OCI-LY3 (cell line): ENCODE data around the gene SPATA24.

Source experiments
- CTCF ChIP-seq: fragments of 200-600, 300-600 bp; sonication (generic); IDR thresholded peaks from 2 replicates; pipeline ENCODE4 v1.5.1; 2014; ENCODE audit warnings: antibody characterized with exemption, low read length, low read depth
- EZH2phosphoT487 ChIP-seq: fragments of 200-600 bp; shearing (Covaris generic); IDR thresholded peaks from 2 replicates; pipeline ENCODE4 v1.6.1; 2018; ENCODE audit warnings: antibody characterized with exemption, mixed run types, low read depth

GRCh38 chr5:139389701-139390638, 13.9 kb downstream of the SPATA24 start, which contains the start of gene MZB1:
- TF ChIP-seq CTCF (no peak), EZH2phosphoT487 (no peak)
